HG02798 (cell line): ENCODE results near the gene MLPH.

Source experiments
- ATAC-seq: cut with Tn5 transposase; IDR thresholded peaks from one replicate; pipeline ENCODE4 v1.9.1; 2021; ENCODE audit warnings: mild to moderate bottlenecking; ENCODE audit not compliant: unreplicated experiment, poor library complexity

Gene MLPH

GRCh38 chr2:237558961-237559641 lies 72.0 kb downstream of the MLPH start:
- no peak for ATAC-seq

DNA sequence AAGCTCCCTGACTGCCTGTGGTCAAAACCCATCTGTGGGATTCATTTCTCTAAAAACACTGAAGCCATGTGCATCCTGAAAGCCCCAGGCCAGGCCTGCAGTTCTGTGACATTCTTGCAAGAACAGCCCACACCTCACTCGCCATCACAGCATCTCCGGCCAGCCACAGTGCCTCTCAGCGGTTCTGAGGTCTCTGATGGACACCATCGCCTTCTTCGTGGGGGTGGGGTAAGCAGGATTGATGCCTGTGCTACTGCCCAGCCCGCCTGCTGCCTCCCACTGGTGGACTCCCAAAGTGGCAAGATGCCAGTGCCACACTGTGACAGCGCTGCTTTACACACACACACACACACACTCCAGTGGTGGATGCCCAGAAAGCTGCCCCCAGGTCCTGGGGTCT lies 74.2 kb downstream of the MLPH start:
- ATAC-seq: no peak

GRCh38 chr2:237563816-237564215 lies 76.8 kb downstream of the MLPH start:
- ATAC-seq: no peak

GRCh38 chr2:237564526-237565131 lies 77.6 kb downstream of the MLPH start:
- ATAC-seq: no peak

DNA sequence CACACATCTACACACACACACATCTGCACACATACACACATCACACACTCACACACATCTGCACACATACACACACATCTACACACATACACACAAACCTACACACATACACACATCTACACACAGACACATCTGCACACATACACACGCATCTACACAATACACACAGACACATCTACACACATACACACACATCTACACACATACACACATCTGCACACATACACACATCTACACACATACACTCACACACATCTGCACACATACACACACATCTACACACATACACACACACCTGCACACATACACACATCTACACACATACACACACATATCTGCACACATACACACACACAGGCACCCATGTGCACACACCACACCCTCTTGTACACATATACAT lies 78.9 kb downstream of the MLPH start:
- no peak for ATAC-seq

- no peak for ATAC-seq
These were observed 79.6 kb downstream of the MLPH start, which contains the start of gene PRLH for GRCh38 chr2:237566401-237567235. TSS of gene PRLH (plus strand) at chr2:237566574. CDS start at chr2:237566574, 0 bp downstream.

DNA sequence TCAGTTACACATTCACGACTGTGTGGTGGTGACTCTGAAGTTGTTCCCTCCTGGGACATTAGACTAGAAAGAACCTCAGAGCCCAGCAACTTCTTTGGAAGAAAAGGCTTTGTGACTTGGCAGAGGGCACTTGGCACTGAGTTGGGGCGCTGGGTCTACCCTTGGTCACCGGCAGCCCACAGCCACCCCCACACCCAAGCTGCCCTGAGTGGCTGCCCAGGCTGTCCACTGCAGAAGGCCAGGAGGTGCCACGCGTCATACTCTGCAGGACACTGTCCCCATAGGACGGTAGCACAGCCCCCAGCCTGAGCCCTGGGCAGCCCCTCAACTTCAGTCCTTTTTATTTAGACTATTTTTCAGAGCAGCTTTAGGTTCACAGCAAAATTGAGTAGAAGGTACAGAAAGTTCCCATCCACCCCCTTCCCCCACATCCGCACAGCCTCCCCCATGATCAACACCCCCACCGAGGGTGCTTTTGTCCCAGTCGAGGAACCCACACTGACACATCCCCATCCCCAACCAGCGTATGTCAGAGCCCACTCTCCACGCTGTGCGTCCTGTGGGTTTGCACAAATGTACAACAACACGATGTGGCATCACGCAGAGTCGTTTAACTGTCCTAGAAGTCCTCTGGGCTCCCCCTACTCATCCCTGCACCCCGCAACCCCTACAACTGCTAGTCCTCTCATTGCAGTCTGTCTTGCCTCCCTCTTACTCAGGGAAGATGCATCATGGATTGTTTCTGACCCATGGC lies 80.4 kb downstream of the MLPH start:
- ATAC-seq: no peak

DNA sequence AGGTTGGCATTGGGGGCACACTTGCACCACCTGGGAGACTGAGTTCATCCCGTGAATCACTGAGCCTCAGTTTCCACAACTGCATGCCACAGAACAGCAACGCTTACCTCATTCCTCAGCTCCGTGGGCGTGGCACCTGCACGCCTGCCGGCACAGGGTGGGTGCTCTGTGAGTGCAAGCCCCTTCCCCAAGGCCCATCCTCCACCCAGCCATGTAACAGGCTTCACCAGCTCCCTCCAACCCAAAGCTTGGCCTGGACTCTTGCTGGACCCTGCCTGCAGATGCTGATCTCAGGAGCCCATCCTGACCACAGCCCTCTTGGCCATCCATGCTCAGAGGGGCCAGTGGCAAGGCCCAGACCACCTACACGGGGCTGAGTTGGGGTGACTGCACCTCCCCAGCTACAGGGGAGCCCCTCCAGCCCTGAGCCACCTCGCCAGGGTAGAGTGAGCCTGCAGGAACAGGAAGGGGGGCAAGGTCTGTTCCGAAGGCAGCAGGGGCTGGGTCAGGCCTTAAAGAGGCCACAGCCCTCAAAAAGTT lies 81.1 kb downstream of the MLPH start:
- no peak for ATAC-seq

DNA sequence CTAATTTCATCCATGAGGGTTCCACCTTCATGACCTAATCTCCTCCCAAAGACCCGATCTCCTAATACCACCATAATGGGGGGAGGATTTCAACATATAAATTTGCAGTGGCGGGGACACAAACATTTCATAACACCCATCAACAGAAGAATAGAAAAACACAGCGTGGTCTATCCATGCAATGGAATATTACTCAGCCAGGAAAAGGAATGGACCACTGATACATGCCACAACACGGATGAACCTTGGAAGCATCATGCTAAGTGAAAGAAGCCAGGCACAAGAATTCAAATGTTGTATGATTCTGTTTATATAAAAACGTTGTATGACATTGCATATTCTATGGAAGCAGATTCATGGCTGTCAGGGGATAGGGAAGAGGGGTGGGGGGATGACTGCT lies 82.0 kb downstream of the MLPH start:
- no peak for ATAC-seq

DNA sequence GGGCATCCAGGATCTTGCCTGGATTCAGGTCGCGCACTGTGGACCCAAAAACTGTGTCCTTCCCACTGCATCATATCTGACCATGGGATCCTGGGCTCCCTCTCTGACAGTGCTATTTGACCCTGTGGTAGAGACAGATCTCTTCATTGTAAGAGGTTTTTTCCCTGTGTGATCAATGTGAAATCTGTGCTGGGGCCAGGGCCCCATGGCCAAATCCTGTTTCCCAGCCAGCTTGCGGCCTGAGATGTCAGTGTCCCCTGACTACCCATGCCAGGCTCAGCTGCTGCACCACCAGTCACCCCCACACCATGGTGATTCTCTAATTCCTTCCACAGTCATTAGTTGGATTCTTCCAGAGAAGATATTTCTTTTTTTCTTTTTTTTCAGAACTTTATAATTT lies 82.8 kb downstream of the MLPH start:
- ATAC-seq: no peak

DNA sequence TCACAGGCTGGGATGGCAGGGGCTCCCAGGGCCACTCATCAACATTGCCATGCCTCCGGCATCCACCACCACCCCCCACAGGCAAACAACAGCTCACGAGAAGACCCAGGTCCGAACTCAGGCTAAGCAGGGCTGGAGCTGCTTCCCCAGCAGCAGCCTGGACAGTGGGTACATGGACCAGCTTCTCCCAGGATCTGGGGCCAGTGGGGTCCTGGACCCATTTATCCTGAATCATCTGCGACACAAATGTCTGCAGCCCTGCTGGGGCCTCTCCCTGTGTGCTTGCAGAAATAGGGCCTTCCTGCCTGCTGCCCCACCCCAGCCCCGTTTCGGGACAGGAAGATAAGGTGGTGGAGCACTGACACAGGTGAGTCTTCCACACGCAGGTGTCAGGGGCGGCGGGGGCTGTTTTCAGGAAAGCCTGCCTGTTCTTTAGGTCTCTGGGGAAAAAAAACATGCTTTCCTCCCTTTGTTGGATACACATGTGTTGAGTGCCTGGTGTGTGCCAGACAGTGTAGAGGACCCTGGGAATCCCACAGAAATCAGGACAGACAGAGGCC lies 83.8 kb downstream of the MLPH start:
- no peak for ATAC-seq

DNA sequence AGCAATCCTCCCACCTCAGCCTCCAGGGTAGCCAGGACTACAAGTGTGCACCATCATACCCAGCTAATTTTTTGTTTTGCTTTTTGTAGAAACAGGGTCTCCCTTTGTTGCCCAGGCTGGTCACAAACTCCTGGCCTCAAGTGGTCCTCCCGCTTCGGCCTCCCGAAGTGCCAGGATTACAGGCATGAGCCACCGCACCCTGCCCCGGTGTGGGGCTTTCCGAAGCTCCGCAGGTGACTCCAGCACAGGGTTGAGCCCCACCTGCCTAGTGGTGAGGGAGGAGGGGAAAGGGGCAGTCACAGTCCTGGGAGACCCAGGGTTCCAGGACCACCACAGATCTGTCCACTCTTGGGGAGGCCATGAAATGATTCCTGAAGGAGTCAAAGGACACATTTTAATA lies 84.5 kb downstream of the MLPH start:
- no peak for ATAC-seq

DNA sequence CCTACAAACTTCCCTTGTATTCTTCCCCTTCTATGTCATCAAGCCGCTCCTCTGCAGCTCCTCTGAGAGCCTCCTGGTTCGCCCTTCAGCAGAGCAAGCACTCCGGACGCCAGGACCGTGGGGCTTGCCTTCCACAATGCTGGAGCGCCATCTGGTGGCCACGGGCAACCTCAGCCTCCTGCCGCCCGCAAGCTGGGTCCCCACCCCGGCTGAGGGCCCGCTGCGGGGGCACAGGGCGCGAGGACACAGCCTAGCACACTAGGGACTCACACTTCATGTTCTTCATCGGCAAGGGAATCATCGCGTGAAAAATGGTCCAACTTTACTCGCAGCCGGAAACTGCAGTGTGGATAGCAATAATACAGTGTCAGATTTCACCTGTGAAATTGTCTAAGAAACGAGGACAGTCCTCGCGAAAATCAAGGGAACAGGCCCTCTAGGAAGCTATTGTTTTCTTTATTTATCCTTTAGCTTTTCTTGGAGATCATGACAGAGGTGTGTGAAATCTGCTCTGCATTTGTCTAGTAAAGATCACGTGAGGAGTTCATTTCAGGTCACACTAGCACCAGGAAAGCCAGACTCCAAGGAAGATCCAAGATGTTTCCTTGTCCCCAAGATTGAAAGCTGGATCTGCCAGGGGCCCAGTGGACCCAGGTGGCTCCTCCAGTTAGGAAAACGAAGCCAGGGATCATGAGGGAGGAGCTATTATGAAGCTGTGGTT lies 85.1 kb downstream of the MLPH start:
- ATAC-seq: peak; percentile 87

DNA sequence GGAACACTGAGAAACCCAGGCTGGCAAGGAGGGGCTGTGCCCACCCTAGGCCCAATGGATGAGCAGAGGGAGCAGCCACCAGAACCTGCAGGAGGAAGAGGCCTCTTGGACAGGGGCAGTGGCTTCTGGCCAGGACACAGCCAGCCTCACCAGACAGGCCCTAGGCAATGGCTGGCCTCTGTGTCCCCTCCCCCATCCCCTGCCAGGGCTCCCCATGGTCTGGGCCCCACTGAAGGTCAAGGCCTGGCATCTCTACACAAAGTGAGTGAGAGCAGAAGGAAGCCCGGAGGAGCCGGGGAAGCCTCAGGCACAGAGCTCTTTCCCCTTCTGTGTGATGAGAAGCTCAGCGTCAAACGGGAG lies 85.7 kb downstream of the MLPH start:
- no peak for ATAC-seq

DNA sequence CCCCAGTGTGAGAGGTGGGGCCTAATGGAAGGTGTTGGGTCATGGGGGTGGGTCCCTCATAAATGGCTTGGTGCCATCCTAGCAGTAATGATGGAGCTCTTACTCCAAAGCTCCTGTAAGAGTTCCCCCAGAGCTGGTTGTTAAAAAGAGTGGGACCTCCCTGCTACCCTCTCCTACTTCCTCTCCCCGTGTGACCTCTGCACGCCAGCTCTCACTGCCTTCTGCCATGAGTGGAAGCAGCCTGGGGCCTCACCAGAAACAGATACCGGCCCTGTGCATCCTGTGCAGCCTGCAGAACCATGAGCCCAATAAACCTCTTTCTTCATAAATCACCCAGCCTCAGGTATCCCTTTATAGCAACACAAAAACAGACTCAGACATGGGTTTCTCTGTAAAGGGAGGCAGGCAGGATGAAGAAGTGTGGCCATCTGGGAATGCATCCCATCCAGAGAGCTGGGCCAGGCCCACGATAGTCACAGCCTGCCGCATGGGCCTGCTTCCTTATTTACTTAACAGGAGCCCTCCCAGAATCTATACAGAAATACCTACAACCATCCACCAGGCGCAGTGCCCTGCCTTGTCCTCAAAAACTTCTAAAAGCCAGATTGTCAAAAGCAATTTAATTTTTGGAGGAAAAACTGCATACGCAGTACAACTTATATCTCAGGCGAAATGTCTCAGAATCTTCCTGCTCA lies 86.8 kb downstream of the MLPH start:
- ATAC-seq: no peak

DNA sequence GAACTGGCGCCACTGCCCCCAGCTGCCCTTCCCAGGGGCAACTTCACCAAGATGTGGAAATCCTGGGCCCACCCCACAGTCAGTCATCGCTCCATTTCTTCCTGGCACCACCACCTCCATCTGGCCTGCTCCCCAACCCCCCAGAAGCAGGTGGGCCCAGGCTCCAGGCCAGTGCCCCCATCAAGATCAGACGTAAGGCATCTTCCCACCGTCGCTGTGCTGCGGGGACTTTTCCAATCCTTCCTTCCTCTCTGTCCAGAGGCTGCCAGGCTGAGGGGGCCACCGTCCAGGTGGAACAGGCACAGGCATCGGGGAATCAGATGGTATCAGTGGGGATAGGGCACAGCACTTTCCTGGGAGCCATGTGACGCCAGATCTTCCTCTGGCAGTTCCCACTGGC lies 87.4 kb downstream of the MLPH start:
- no peak for ATAC-seq

DNA sequence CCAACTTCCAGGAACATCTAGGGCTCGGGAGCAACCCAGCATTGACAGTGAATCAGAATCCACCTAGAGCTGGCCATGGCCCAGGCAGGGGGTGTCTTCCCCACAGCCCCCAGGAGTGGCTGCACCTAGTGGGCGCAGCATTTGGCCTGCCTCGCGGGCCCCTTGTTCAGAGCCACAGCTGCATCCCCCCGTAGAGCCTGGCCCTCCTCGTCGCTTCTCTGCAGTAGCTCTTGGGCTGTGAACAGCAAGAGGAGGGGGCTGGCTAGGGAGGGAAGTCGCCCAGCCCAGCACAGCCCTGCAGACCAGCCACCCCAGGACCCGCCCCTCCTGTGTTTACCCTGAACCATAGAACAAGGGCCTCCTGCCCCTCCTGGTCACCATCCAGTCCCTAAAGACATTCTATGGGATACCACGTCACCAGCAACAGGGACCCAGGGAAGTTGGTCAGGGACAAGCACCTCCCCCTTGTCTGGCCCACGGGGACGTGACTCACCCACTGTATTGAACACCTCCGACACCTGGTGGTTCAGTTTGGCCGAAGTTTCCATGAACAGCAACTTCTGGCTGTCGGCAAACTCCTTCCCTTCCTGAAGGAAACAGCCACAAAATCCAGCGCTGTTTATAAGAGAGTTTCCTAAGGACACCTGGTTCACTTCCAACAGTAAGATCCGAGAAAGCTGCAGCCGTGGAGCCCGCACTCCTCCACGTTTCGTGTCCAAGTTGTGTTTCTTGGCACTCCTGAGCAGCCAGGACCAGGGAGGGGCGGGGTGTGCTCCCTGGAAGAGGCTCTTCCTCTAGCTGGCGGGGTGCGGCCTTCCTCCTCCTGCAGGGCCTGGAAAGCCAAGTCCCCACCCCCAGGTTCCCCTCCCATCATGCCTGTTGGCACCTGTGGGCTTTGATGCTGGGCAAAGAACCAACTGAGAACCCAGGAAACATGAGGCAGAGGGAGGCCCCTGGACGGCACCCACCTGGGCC lies 88.1 kb downstream of the MLPH start:
- ATAC-seq: no peak
